GM18870 (cell line): ENCODE results near the gene LAGE3.

Source experiments
- ATAC-seq: cut with Tn5 transposase; IDR thresholded peaks from one replicate; pipeline ENCODE4 v1.9.1; 2021; ENCODE audit warnings: moderate library complexity; ENCODE audit not compliant: unreplicated experiment

The LAGE3 gene, protein sequence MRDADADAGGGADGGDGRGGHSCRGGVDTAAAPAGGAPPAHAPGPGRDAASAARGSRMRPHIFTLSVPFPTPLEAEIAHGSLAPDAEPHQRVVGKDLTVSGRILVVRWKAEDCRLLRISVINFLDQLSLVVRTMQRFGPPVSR

GRCh38 chrX:154478728-154479622 lies at the start of gene LAGE3:
LAGE3 (minus strand) TSS chrX:154479281; CDS start chrX:154478915, 366 bp downstream.
- ATAC-seq, result peak; percentile 69

DNA sequence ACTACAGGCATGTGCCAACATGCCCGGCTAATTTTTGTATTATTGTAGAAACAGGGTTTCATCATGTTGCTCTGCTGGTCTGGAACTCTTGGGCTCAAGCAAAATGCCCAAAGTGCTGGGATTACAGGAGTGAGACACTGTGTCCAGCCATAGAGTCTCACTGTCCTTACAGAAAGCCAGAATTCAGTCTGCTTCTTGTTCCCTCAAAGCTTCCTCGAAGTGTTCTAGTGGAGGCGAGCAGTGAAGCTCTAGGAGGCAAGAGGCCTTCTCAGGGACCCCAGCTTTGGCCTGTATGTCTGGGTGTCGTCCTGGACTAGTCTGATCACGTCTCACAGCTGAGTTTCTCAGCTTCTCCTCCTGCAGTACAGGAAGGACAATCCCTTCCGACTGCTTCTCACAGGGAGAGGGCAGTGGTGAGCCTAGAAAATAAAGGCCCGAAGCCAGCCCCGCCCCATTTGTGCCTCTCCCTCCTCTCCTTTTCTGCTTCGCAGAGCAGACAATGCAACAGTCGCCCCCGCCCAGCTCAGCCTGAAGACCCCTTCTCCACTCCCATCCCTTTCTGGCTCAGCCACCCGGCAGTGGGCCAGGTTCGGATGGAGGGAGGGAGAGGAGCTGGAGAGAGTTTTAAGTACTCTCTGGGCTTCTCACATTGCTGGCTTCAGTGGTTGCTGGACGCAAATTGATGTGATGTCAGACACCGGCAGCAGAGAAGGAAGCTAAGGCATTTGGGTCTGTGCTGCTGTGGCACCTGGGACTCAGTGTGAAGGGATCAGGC lies 48.0 kb upstream of the LAGE3 start:
- ATAC-seq, result peak; percentile 55

- no peak for ATAC-seq
Observed at GRCh38 chrX:154525606-154526490, 46.8 kb upstream of the LAGE3 start.

DNA sequence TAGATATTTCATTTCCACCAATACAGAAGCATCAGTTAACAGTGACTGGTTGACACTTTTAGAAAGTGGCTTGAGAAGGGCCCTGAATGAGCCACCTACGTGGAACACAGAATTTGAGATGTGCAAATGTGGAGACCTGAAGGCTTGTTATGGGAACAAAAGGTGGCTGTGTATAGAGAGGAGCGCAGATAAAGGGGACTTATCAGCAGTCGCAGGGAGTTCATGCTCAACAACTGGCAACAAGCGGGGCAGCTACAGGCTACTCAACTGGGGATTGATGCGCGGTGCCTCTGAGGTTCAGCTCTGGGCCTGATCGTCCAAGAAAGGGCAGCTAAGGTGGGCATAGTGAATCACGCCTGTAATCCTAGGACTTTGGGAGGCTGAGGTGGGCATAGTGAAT lies 40.3 kb upstream of the LAGE3 start:
- no peak for ATAC-seq

- no peak for ATAC-seq
Observed at GRCh38 chrX:154517101-154517781, 38.2 kb upstream of the LAGE3 start.

DNA sequence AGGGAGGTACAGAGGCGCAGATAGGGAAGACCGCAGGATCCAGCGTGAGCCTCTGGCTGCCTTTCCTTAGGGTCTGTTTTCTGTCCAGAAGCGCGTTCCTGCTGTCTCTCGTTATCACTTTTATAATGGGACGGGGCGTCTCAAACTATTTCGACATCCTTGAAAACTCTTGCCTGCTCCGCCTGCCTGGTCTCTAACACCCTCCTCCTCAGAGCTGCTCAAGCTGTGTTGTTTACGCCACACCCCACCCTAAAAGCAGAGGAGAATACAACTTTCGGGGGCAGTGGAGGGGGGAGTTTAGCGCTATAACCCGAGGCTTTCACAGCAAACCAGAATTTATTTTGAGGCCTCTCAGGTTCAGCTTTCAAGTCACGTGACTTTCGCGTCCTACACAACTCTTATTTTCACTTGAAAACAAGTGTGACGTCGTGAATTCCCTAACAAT lies 37.6 kb upstream of the LAGE3 start:
- ATAC-seq, result no peak

GRCh38 chrX:154515966-154516655 lies 37.0 kb upstream of the LAGE3 start, which contains the start of gene FAM3A:
FAM3A (minus strand) TSS chrX:154516232; CDS start chrX:154515772, 460 bp downstream.
- peak; percentile 69 for ATAC-seq

- no peak for ATAC-seq
Observed at GRCh38 chrX:154515090-154515965, 36.2 kb upstream of the LAGE3 start.

- ATAC-seq, result no peak
Observed at GRCh38 chrX:154513716-154514115, 34.6 kb upstream of the LAGE3 start.

DNA sequence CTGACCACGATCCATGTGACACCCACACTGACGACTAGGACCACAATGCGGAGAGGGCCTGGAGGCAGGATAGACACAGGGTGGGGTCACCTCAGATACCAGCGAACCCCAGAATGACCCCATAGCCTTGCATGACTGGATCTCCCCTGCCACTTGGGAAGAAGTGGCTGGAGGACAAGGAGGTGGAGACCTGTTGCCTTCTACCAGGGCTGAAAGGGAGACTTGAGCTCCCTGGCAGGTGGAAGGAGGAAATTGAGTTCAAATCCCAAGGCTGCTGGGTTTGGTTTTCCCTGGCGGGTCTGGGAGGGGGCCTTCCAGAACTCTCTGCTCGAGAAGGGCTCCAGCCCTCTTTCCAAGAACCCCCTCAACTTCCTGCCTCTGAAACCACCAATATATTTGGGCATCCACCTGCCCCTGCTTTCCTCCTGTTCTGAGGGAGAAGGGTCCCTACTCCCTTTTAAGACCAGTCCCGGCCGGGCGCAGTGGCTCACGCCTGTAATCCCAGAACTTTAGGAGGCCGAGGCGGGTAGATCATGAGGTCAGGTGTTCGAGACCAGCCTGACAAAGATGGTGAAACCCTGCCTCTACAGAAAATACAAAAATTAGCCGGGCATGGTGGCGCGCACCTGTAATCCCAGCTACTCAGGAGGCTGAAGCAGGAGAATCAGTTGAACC lies 33.9 kb upstream of the LAGE3 start:
- ATAC-seq, result no peak

DNA sequence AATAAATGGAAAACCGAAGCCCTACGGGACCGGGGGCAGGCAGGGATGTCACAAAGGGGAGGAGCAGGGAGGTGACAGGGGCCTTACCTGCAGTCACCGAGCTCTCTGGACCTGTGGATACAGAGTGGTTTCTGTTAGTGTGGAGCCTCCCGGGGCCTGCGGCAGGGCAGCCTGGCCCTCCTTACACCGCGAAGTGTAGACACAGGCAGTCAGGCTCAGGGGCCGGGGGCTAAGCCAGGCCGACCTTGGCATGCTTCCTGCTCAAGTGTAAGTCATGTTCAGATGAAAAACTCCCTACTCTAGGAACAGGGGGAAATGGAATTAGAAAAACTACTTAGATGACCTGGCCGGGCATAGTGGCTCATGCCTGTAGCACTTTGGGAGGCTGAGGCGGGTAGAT lies 32.7 kb upstream of the LAGE3 start:
- ATAC-seq, result no peak

DNA sequence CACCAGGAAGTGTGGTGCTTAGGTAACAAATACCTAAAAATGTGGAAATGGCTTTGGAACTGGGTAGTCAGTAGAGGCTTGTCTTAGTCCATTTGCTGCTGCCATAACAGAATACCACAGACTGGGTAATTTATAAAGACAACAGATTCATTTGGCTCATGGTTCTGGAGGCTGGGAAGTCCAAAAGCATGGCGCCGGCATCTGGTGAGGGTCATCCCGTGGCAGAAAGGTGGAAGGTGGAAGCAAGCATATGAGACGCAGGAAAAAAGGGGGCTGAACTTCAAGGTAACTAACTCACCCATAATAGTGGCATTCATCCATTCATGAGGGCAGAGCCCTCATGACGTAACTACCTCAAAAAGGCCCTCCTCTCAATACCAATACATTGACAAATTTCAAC lies 30.4 kb upstream of the LAGE3 start:
- ATAC-seq, result no peak

DNA sequence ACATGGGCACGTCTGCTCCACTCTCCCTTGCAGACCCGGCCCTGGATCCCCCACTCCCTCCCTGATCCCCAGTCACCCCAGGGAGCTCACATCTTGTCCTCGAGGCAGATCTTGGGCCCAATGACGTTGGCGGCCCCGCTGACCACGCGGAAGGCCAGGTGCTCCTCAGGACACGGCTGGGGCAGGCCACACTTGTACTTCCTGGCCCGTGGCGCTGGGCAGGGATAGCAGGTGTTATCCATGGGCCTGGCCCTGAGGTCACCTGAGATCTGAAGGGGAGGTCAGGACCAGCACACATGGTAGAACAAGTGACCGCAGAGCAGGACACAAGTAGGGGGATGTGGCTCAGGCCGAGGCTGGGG lies 29.3 kb upstream of the LAGE3 start:
- ATAC-seq, result no peak

GRCh38 chrX:154507673-154508383 lies 28.7 kb upstream of the LAGE3 start:
- no peak for ATAC-seq

DNA sequence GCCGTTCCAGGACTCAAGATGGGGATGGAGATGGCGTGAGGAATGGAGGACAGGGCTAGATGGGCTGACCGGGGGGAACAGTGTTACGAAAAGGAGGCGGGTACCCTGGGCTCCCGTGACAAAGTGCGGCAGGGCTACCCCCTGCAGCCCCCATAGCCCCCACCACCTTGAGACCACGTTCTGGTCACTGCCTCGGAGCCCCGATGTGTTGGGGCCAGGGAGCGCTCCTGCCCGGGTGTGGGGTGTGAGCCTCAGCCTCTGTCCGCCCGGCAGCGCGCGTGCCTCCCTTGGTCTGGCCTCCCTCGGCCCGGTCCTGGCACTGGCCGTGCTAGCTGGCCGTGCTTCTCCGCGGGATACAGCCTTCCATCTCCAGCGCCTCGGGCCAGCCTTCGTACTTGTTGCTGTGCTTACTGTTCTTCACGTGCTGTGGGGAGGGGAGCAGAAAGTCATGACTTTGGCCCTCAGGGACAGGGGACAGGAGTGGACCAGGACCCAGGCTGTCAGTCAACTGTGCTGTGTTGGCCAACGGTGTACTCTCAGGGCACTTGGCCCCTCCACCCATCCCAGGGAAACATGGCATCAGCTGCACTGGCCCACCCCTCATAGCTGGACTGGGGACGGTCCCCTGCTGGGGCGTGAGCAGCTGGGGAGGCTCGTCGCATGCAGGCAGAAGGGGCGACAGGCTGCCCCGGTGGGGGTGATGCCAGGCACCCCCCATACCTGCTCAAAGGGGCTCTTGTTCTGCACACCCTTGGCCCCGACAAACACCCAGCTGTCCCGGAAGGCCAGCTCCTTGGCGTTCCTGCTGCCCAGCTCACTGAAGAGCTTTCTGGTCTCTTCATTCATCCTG lies 27.6 kb upstream of the LAGE3 start:
- no peak for ATAC-seq

DNA sequence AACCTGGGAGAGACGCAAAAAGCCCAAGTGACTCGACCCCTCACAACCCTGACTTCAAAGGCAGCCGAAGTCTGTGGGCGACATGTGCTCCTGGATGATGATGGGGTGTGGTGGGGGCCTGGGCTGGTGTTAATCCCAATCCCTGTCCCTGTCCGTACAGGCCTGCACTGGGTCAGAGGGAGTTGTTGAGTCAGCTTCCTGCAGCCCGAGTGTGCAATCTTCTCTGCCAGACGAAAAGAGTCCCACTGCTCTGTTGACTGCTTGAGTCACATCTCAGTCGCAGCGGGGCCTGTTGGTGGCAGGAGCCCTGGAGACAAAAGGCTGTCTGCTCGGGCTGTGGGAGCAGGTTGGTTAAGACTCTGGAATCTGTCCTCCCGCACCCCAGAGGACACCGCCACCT lies 26.7 kb upstream of the LAGE3 start:
- ATAC-seq, result no peak
